Colon (tissue), 2 donors: ENCODE data around the gene FHOD3.

Experiments used
- FAIRE-seq: peaks from 2 replicates; lab custom pipeline; 2012; peaks lifted over from hg19 to GRCh38; lab: Jason Lieb, UNC
- donor health status: control.
- donor health status: control.

Gene FHOD3

GRCh38 chr18:36410346-36410745 lies 112.8 kb downstream of the FHOD3 start:
- FAIRE-seq: no peak

DNA sequence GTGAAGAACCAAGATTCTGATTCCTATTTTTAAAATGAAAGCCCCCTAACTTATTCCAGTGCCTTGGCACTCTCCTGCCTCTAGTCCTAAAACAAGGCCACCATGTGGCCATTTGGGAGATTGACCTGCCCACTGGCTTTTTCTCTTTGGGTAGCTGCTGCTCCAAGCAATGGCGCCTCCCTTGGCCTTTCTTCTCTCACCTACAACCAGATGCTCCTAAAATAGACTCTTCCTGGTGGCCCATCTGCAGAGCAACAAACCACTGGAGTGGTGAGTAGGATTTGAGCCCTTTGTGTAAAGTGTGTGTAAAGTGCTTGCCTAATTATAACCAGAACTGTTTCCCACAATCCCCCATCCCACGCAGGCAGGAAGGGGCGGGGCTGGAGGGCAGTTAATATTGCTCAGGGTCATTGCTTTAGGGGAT lies 114.2 kb downstream of the FHOD3 start:
- no peak for FAIRE-seq

- FAIRE-seq: no peak
Measured at GRCh38 chr18:36412778-36413177, 115.3 kb downstream of the FHOD3 start.

- FAIRE-seq: no peak
Measured at GRCh38 chr18:36415171-36415570, 117.7 kb downstream of the FHOD3 start.

- no peak for FAIRE-seq
Measured at GRCh38 chr18:36415625-36416024, 118.1 kb downstream of the FHOD3 start.

DNA sequence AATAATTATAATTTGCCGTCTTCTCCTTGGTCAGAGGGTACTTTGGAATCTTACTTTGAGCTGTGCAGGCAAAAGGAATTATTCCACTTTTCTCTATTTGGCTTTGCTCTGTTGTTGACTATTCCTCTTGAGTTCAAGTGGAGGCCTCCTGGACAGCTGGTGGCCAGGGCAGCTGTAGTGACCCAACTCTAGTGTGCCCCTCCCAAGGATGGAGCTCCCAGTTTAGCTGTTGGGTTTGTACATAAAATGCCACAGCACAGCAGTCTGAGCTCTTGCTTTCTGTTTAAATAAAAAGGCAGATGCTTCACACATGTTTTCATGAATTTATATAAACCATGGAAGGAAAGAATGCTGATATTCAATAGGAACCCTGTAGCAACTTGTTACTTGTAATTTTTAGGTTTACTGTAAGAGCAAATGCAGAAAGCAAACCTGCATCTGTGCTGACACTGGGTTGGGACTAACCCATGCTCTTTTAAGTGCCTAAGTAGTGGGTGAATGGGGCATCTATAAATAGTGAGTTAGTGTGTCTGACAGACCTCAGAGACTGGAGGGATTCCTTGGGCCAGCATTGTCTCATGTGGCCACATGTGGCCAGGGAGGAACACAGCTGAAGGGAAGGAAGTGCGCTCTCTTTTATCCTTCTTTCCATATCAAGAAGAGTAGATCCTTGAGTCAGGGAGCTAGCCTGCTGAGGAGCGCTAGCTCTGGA lies 121.8 kb downstream of the FHOD3 start:
- FAIRE-seq: no peak

GRCh38 chr18:36419900-36420531 lies 122.5 kb downstream of the FHOD3 start:
- no peak for FAIRE-seq

DNA sequence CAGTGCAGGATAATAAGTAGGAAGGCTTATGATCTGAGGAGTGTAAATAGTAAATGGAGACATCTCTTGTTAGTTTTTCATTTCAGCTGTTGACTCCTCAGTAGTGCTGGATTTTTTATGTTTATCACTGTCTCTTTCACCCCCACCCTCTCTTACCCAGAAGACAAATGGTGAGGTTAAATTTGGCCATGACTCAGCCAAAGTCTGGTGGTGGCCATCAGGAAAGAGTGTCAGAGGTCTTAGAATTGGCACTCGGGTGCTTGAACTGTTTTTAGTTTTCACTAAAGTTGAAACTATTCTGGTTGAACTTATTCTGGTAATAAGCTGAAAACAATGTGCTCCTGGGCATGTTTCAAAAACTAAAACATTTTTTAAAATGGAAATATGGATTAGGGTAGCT lies 123.3 kb downstream of the FHOD3 start:
- no peak for FAIRE-seq

GRCh38 chr18:36424741-36425142 lies 127.2 kb downstream of the FHOD3 start:
- no peak for FAIRE-seq

DNA sequence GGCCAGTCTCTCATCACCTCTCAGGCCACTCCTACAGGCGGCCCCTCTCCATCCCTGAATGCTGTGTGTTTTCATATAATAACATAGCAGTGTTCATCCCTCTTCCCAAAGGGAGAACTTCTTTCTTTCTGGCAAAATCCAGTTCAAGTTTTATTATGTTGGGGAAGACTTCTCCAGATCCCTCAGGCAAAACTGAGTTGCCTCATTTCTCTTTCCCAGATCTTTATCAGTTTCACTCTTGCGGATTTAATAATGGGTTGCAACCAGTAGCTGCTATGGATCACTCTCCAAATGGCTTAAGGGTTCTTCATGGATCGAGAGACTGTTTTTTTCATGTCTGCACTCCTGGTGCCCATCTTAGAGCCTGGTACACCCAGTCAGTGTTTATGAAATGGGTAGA lies 129.9 kb downstream of the FHOD3 start:
- FAIRE-seq: no peak

DNA sequence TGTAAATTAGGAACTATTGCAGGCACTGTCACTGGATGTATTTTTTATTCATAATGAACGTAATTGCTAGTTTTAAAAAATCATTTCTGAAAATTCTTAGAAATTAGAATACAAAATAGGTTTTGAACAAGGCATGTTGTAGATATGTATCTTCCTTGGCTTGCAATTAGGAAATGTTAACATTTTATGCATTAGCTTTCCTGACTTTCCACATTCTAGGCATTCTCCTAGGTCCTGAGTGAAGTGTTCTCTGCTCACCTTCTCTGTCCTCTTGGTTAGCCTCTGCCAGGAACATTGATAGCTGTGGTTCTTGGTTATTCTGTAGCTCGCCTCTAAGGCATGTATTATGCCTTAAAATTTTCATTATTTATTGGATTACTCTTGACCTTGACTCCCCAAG lies 130.3 kb downstream of the FHOD3 start:
- FAIRE-seq: no peak

- FAIRE-seq: no peak
Measured at GRCh38 chr18:36428431-36429029, 131.0 kb downstream of the FHOD3 start.

GRCh38 chr18:36432880-36433555 lies 135.5 kb downstream of the FHOD3 start:
- FAIRE-seq: no peak

GRCh38 chr18:36436387-36436786 lies 138.9 kb downstream of the FHOD3 start:
- FAIRE-seq: no peak

- FAIRE-seq: no peak
Measured at GRCh38 chr18:36440614-36441013, 143.1 kb downstream of the FHOD3 start.

- no peak for FAIRE-seq
Measured at GRCh38 chr18:36441426-36442240, 144.1 kb downstream of the FHOD3 start.

GRCh38 chr18:36442717-36443116 lies 145.2 kb downstream of the FHOD3 start:
- FAIRE-seq: no peak

DNA sequence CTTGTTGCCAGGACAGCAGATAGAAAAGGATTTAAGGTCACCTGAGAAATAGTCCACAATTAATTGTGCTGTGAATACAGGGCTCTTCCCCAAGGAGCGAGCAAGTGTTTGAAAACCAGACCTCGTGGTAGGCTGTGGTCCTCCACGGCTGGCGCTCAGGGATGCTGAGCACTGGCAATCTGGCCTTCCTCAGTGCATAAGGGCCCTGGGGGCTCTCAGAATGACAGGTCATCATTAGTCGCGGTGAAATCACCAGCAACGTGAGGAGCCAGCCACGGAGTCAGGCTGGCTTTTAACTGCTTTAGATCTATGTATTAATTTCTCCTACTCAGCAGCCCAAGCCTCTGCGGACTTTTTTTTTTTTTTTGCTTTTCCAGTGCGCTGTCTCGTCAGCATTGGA lies 148.5 kb downstream of the FHOD3 start:
- FAIRE-seq: no peak

GRCh38 chr18:36448384-36449290 lies 151.1 kb downstream of the FHOD3 start:
- no peak for FAIRE-seq

DNA sequence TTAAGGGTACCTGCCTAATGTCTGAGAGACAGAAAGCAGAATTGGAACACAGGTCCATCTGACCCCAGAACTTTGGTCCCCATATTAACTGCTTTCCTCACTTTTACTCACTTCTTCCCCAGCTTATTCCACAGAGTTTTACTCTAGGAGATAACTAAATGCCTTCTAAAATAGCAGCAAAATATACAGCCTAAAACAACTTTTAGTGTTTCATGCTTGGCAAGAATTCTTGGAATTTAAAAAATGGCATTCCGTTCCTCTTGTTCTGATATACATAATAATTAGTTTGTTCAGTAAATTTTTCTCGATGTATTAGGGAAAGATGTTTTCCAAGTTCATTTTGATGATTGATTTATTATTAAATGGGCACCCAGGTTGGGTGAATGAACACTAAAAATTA lies 151.9 kb downstream of the FHOD3 start:
- FAIRE-seq: no peak

- FAIRE-seq: no peak
Measured at GRCh38 chr18:36450264-36450663, 152.8 kb downstream of the FHOD3 start.
